Stomach (tissue), 9 donors: ENCODE results near the gene ZDHHC13. TPM values are rescaled to one million over a fixed set of nuclear protein-coding genes. Genes with fewer than 3 reads are reported as not detected.

Experiments used
- DNase-seq, 2 donors: peaks; one replicate each; pipeline versions ENCODE4 v3.0.0 to v3.0.0-alpha.2; 2013 to 2019
- H3K27ac ChIP-seq, 5 donors: fragments of 200-600 bp in 4 of 5; sonication (generic) in 4 of 5; one replicate each; pipeline ENCODE4 v1.5.1; 2013 to 2019; ENCODE audit warnings: mild to moderate bottlenecking in 1 of 5, moderate library complexity in 1 of 5
- H3K27me3 ChIP-seq, 3 donors: fragments of 200-600 bp; sonication (generic); one replicate each; pipeline ENCODE4 v1.5.1; 2017 to 2019; ENCODE audit warnings: mixed run types in 1 of 3
- H3K36me3 ChIP-seq, 4 donors: fragments of 200-600 bp; sonication (generic); 1 replicate in 3 of 4; 2 replicates in 1 of 4; pipeline ENCODE4 v1.5.1; 2016 to 2019
- H3K4me1 ChIP-seq, 4 donors: fragments of 200-600 bp; sonication (generic); one replicate each; pipeline ENCODE4 v1.5.1; 2016 to 2019
- H3K4me3 ChIP-seq, 4 donors: fragments of 200-600 bp; sonication (generic) in 3 of 4; one replicate each; pipeline ENCODE4 v1.5.1; 2016 to 2019; ENCODE audit warnings: mild to moderate bottlenecking in 1 of 4
- H3K9me3 ChIP-seq, 4 donors: fragments of 200-600 bp; sonication (generic); one replicate each; pipeline ENCODE4 v1.5.1; 2016 to 2019
- EP300 ChIP-seq: sonication (generic); formaldehyde crosslinking; IDR thresholded peaks from one replicate; pipeline ENCODE4 v1.6.1; 2017; ENCODE audit warnings: antibody characterized with exemption
- POLR2A ChIP-seq, 4 donors: fragments of 450-650 bp; IDR thresholded peaks; one replicate each; pipeline ENCODE4 v1.6.1; 2016; ENCODE audit warnings: antibody characterized with exemption in 4 of 4, control low read depth in 2 of 4, mild to moderate bottlenecking in 1 of 4, moderate library complexity in 1 of 4
- POLR2AphosphoS5 ChIP-seq, 3 donors: sonication (generic); formaldehyde crosslinking; IDR thresholded peaks; one replicate each; pipeline ENCODE4 v1.6.1; 2016; ENCODE audit warnings: antibody characterized with exemption in 3 of 3
- WGBS, 5 donors: extraction: QIAGEN DNeasy Blood & Tissue Kit in 3 of 5; methylation state at CpG; one replicate each; pipeline versions ENCODE4 v1.1.5 to v1.1.7; 2013 to 2018; 5-methylcytosine and 5-hydroxymethylcytosine counted together
- intact Hi-C: fragments of 100-400 bp; cut with DNase I; formaldehyde crosslinking; loops from one replicate; pipeline ENCODE4 v1.15.1; 2023; ENCODE audit warnings: low total_unique reads
- polyA plus RNA-seq, 3 donors: library from polyadenylated mRNA; stranded (reverse); fragments of 200-250 nt; gene quantifications; one replicate each; pipeline ENCODE4 v1.2.3, GENCODE V29; 2013
- total RNA-seq, 5 donors: library from RNA; depleted of rRNA; stranded (reverse); fragments of >200 nt; gene quantifications; one replicate each; pipeline versions ENCODE4 v1.1.0 to v1.2.3, GENCODE V29; 2014 to 2016
- TF ChIP-seq, protein P1 (sequence below), 7 experiments: fragments of 450-650 bp in 4 of 7; fragments of 200-600 bp in 3 of 7; sonication (generic) in 3 of 7; IDR thresholded peaks; one replicate each; pipeline ENCODE4 v1.5.1; 2016 to 2019; ENCODE audit warnings: antibody characterized with exemption in 7 of 7, control low read depth in 2 of 7, mild to moderate bottlenecking in 1 of 7
- donor health status: healthy with polysubstance abuse.
- donor health status: Bipolar disorder and iron deficiency.
- donor health status: healthy.

ZDHHC13 gene
- total and polyA plus RNA-seq, 8 donors: 5.5 to 43.9 (median 19.5) TPM

DNA sequence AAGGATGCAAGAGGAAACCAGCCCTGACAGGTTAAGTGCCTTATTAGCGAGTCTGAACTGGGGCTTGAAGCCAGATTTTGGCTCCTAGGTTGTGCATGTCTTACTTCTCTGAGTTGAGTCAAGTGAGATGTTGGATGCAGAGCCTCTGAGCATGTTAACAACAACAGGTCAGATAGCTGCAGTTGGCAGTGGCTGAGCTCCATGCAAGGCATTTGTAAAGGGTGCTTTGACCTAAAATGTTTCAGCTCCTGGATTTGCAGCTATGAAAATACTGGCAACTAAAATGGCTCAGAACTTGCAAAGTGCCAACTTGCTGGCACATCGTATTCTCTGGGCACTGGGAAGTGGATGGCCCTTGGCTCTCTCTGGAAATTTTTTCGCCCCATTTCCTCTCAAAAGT is 101.2 kb downstream of the ZDHHC13 start:
- intact Hi-C loops: no loop called here
- H3K27ac ChIP-seq: no peak overlapping the region
- H3K9me3 ChIP-seq: no peaks in the 10 kb centered on the region
- no peak for DNase-seq
- peaks cover 0 to 16% (median 10%) of the 10 kb centered on the region in 4 donors for H3K4me1 ChIP-seq
- H3K4me3 ChIP-seq: no peak overlapping the region
- H3K36me3 ChIP-seq: no peaks in the 10 kb centered on the region
- TF ChIP-seq POLR2AphosphoS5 (IDR thresholded peaks at IDR 0.05): no peak
- TF ChIP-seq EP300: no peak
- no peak for TF ChIP-seq POLR2A (IDR thresholded peaks at IDR 0.05)
- TF ChIP-seq, protein P1, sequence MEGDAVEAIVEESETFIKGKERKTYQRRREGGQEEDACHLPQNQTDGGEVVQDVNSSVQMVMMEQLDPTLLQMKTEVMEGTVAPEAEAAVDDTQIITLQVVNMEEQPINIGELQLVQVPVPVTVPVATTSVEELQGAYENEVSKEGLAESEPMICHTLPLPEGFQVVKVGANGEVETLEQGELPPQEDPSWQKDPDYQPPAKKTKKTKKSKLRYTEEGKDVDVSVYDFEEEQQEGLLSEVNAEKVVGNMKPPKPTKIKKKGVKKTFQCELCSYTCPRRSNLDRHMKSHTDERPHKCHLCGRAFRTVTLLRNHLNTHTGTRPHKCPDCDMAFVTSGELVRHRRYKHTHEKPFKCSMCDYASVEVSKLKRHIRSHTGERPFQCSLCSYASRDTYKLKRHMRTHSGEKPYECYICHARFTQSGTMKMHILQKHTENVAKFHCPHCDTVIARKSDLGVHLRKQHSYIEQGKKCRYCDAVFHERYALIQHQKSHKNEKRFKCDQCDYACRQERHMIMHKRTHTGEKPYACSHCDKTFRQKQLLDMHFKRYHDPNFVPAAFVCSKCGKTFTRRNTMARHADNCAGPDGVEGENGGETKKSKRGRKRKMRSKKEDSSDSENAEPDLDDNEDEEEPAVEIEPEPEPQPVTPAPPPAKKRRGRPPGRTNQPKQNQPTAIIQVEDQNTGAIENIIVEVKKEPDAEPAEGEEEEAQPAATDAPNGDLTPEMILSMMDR (IDR thresholded peaks at IDR 0.05): no peak
- WGBS, 5 donors: 64 to 76% (median 66%) methylated on average over 3 of the region's 3 CpGs
- H3K27me3 ChIP-seq: no peaks in the 10 kb centered on the region

DNA sequence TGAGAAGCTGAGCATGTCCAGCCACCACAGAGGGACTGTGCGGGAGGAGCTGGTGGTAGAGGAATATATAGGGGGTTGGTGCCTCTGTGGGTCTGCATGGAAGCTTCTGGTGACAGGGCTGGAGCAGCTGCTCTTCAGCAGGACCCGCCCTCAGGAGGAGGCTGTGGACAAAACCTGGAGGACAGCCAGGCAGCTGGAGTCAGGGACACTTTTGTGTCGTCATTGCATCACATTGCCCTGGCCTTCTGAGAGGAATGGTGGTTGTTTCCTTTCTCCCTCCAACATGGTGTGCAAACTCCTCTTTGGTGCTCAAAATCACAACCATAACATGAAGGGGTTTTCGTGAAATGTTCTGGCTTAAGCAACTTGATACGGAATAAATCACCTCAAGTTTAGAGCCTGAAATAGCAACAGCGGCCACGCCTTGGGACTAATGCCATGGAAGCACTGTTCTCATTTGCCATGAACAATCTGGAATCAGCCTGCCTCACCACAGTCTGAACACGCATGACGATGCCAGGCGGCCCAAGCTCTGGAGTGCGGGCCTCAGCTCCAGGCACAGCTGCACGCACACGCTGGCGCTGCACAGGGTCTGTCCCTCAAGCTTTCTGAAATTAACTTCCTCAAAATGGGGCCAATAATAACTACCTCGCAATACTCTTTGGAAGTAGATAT is 102.0 kb downstream of the ZDHHC13 start:
- Histone ChIP-seq H3K27me3 (no peaks in the 10 kb centered on the region), H3K4me3 (no peak overlapping the region), H3K9me3 (no peaks in the 10 kb centered on the region), H3K36me3 (no peaks in the 10 kb centered on the region), H3K4me1 (peaks cover 0 to 16% (median 10%) of the 10 kb centered on the region in 4 donors), H3K27ac (no peak overlapping the region)
- TF ChIP-seq, protein P1 (IDR thresholded peaks at IDR 0.05): no peak
- TF ChIP-seq POLR2A (IDR thresholded peaks at IDR 0.05) (no peak), POLR2AphosphoS5 (IDR thresholded peaks at IDR 0.05) (no peak), EP300 (no peak)
- intact Hi-C loops: no loop called here
- peak in 1 of 2 donors; percentile 30 for DNase-seq
- WGBS, 5 donors: 57 to 78% (median 60%) methylated on average over 15 of the region's 15 CpGs

DNA sequence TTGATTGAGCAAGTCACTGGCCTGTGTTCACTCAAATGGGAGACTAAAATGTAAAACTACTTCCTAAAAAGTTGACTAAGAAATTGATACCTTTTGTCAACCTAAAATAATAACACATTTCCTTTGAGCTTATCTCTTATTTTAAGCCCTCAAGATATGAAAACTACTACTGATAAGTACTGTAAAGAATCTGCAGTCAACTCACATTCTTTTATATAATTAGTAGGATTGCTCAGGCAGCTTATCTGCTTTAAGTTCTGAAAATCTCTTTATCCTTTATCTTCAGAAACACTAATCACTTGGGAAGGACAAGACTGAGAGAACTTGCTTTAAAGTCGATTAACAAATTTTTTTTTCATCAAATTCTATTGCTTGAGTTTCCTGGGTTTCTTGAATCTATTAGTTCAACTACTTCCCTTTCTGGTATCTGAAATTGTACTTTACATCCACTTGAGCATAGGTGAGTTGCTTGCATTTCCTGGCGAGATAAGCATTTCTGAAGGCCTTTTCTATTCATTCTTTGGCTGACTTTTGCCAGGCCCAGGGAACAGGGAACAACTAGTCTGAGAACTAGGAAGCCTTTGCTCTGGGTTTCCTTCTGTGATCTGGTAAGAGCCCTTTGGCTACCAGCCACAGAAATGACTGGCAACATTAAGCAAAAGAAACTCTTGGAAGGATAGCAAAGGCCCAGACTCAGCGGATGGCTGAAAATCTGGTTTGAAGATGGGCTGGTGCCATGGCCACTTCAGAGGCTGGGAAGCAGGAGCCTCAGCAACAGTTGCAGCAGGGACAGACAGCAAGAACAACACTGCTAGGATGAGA is 104.1 kb downstream of the ZDHHC13 start:
- TF ChIP-seq POLR2AphosphoS5 (IDR thresholded peaks at IDR 0.05) (peak in 2 of 3 donors; percentile 48 to 50), POLR2A (IDR thresholded peaks at IDR 0.05) (no peak)
- no peak overlapping the region for H3K4me3 ChIP-seq
- no peaks in the 10 kb centered on the region for H3K9me3 ChIP-seq
- DNase-seq: peak; percentile 68 to 69
- peaks cover 0 to 8% (median 0%) of the 10 kb centered on the region in 4 donors for H3K36me3 ChIP-seq
- H3K27me3 ChIP-seq: no peaks in the 10 kb centered on the region
- 24 to 38% (median 27%) methylated on average over 3 of the region's 3 CpGs for WGBS, 5 donors
- peaks cover 0 to 16% (median 10%) of the 10 kb centered on the region in 4 donors for H3K4me1 ChIP-seq
- H3K27ac ChIP-seq: peak overlapping the region; percentile 33 to 60 (median 50)
- intact Hi-C loops: no loop called here

DNA sequence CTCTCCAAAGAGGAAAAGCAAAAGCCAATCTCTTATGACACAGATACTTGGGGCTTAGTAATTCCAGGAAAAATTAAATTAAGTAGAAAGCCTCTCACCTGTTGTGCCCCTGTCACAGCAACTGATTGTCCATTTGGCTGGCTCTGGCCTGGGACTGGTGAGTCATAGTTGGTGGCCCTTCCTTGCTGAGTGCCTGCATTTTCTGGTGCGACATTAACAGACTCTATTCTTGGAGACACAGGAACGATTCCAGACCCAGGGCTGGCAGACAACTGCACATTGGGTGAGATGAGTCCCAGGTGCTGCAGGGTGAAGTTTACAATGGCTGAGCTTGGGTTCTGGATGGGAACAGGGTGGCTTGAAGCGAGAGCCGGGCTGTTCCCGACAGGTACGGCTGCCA is 108.2 kb downstream of the ZDHHC13 start:
- TF ChIP-seq, protein P1 (IDR thresholded peaks at IDR 0.05): no peak
- TF ChIP-seq POLR2AphosphoS5 (IDR thresholded peaks at IDR 0.05) (no peak), EP300 (no peak)

More for the DNA sequence above, 108.2 kb downstream of the ZDHHC13 start:
- no peak overlapping the region for H3K4me3 ChIP-seq
- no peaks in the 10 kb centered on the region for H3K9me3 ChIP-seq
- no peak for DNase-seq
- no peak overlapping the region for H3K27ac ChIP-seq
- 89 to 98% (median 95%) methylated on average over 6 of the region's 6 CpGs for WGBS, 5 donors
- H3K4me1 ChIP-seq: peaks cover 0 to 10% (median 7%) of the 10 kb centered on the region in 4 donors
- peaks cover 0 to 19% (median 0%) of the 10 kb centered on the region in 4 donors for H3K36me3 ChIP-seq
- intact Hi-C loops: no loop called here
- no peaks in the 10 kb centered on the region for H3K27me3 ChIP-seq
